Sigmoid colon (tissue), 7 donors: ENCODE data around the gene GRID1. TPM values are rescaled to one million over a fixed set of nuclear protein-coding genes. Genes with fewer than 3 reads are reported as not detected.

Experiments used
- DNase-seq: peaks from one replicate; pipeline ENCODE4 v3.0.0-alpha.2; 2019
- H3K27ac ChIP-seq, 4 donors: fragments of 200-600 bp; sonication (generic); one replicate each; pipeline ENCODE4 v1.5.1; 2016 to 2019; ENCODE audit warnings: mild to moderate bottlenecking in 1 of 4
- H3K27me3 ChIP-seq, 3 donors: fragments of 200-600 bp; sonication (generic); one replicate each; pipeline ENCODE4 v1.5.1; 2019; ENCODE audit warnings: mild to moderate bottlenecking in 1 of 3
- H3K36me3 ChIP-seq, 4 donors: fragments of 200-600 bp; sonication (generic); one replicate each; pipeline ENCODE4 v1.5.1; 2016 to 2019
- H3K4me1 ChIP-seq, 4 donors: fragments of 200-600 bp; sonication (generic); one replicate each; pipeline ENCODE4 v1.5.1; 2017 to 2019
- H3K4me3 ChIP-seq, 4 donors: fragments of 200-600 bp; sonication (generic); one replicate each; pipeline ENCODE4 v1.5.1; 2017 to 2019; ENCODE audit warnings: mild to moderate bottlenecking in 2 of 4, moderate library complexity in 1 of 4
- H3K9me3 ChIP-seq, 4 donors: fragments of 200-600 bp in 3 of 4; sonication (generic) in 3 of 4; one replicate each; pipeline versions ENCODE4 v1.5.1 to v1.6.1; 2013 to 2019
- EP300 ChIP-seq, 4 donors: sonication (generic); formaldehyde crosslinking; IDR thresholded peaks; one replicate each; pipeline ENCODE4 v1.6.1; 2017; ENCODE audit warnings: antibody characterized with exemption in 4 of 4
- POLR2A ChIP-seq, 2 donors: fragments of 450-650 bp; IDR thresholded peaks; one replicate each; pipeline ENCODE4 v1.6.1; 2016; ENCODE audit warnings: antibody characterized with exemption in 2 of 2, mild to moderate bottlenecking in 2 of 2, moderate library complexity in 2 of 2
- POLR2AphosphoS5 ChIP-seq, 4 donors: sonication (generic); formaldehyde crosslinking; IDR thresholded peaks; one replicate each; pipeline ENCODE4 v1.6.1; 2017; ENCODE audit warnings: antibody characterized with exemption in 4 of 4
- WGBS, 2 donors: extraction: QIAGEN DNeasy Blood & Tissue Kit; methylation state at CpG; one replicate each; pipeline ENCODE4 v1.1.7; 2013; 5-methylcytosine and 5-hydroxymethylcytosine counted together
- intact Hi-C: fragments of 100-400 bp; cut with DNase I; formaldehyde crosslinking; loops from one replicate; pipeline ENCODE4 v1.15.1; 2023
- polyA plus RNA-seq, 3 donors: library from polyadenylated mRNA; stranded (reverse); fragments of 200-250 nt; gene quantifications; one replicate each; pipeline ENCODE4 v1.2.3, GENCODE V29; 2013
- total RNA-seq, 4 donors: library from RNA; depleted of rRNA; stranded (reverse); fragments of >200 nt; gene quantifications; one replicate each; pipeline ENCODE4 v1.1.0, GENCODE V29; 2016
- TF ChIP-seq, protein P1 (sequence below), 4 experiments: fragments of 450-650 bp in 3 of 4; fragments of 200-600 bp in 1 of 4; IDR thresholded peaks; one replicate each; pipeline ENCODE4 v1.5.1; 2016 to 2019; ENCODE audit warnings: antibody characterized with exemption in 4 of 4, mild to moderate bottlenecking in 3 of 4, moderate library complexity in 2 of 4
- donor health status: healthy with polysubstance abuse.
- donor health status: Bipolar disorder and iron deficiency.
- donor health status: healthy.

The GRID1 gene
- total and polyA plus RNA-seq, 7 donors, result 0.66 to 4.7 (median 1.1) TPM; not detected in 2

DNA sequence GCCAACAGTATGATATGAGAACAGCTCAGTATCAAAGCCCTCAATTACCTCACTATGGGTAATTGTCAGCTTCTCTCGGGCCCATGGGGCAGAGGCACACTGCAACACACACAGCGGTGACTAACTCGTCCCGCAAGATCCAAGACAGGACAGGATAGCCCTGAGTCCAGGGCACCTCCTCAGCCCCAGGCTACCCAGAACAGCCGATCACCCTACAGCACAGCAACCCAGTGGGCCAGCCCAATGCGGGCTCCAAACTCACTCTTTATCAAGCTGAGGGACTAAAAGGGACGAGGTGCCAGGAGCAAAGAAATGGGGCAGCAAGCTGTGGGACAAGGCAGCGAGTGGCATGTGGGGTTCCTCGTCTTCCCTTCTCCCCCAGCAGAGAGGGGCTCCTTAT, 765.1 kb downstream of the GRID1 start:
- DNase-seq, result no peak
- TF ChIP-seq POLR2AphosphoS5 (IDR thresholded peaks at IDR 0.05) (no peak), POLR2A (IDR thresholded peaks at IDR 0.05) (no peak), EP300 (IDR thresholded peaks at IDR 0.05) (no peak)
- TF ChIP-seq, protein P1, sequence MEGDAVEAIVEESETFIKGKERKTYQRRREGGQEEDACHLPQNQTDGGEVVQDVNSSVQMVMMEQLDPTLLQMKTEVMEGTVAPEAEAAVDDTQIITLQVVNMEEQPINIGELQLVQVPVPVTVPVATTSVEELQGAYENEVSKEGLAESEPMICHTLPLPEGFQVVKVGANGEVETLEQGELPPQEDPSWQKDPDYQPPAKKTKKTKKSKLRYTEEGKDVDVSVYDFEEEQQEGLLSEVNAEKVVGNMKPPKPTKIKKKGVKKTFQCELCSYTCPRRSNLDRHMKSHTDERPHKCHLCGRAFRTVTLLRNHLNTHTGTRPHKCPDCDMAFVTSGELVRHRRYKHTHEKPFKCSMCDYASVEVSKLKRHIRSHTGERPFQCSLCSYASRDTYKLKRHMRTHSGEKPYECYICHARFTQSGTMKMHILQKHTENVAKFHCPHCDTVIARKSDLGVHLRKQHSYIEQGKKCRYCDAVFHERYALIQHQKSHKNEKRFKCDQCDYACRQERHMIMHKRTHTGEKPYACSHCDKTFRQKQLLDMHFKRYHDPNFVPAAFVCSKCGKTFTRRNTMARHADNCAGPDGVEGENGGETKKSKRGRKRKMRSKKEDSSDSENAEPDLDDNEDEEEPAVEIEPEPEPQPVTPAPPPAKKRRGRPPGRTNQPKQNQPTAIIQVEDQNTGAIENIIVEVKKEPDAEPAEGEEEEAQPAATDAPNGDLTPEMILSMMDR (IDR thresholded peaks at IDR 0.05), result no peak
- Histone ChIP-seq H3K27me3 (no peaks in the 10 kb centered on the region), H3K36me3 (no peaks in the 10 kb centered on the region), H3K9me3 (no peaks in the 10 kb centered on the region), H3K4me3 (no peak overlapping the region), H3K27ac (no peak overlapping the region), H3K4me1 (no peaks in the 10 kb centered on the region)
- 92 to 94% methylated on average over 9 of the region's 9 CpGs for WGBS, 2 donors
- intact Hi-C loops, result no loop called here

DNA sequence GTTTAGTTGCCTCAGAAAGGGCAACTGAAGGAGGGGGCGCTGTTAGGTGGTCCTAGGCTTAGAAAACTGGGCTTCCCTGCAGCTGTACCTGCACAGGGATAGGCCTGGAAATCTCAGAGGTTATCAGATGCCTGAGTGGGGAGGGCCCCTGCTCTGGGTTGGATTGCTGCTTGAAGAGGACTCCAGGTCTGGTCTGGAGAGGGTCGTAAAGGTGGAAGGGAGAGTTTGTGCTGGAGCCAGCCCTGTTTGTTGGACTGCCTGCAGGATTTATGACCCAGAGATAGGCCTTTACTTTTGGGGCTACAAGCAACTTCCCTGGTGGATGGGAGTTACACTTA, 765.9 kb downstream of the GRID1 start:
- DNase-seq, result no peak
- 64 to 78% methylated on average over 2 of the region's 2 CpGs for WGBS, 2 donors
- intact Hi-C loops, result no loop called here
- H3K4me3 ChIP-seq, result no peak overlapping the region
- H3K9me3 ChIP-seq, result no peaks in the 10 kb centered on the region
- no peaks in the 10 kb centered on the region for H3K4me1 ChIP-seq
- no peak overlapping the region for H3K27ac ChIP-seq
- H3K27me3 ChIP-seq, result no peaks in the 10 kb centered on the region
- TF ChIP-seq POLR2A (IDR thresholded peaks at IDR 0.05), result no peak
- TF ChIP-seq EP300 (IDR thresholded peaks at IDR 0.05), result no peak
- TF ChIP-seq POLR2AphosphoS5 (IDR thresholded peaks at IDR 0.05), result no peak
- no peaks in the 10 kb centered on the region for H3K36me3 ChIP-seq

DNA sequence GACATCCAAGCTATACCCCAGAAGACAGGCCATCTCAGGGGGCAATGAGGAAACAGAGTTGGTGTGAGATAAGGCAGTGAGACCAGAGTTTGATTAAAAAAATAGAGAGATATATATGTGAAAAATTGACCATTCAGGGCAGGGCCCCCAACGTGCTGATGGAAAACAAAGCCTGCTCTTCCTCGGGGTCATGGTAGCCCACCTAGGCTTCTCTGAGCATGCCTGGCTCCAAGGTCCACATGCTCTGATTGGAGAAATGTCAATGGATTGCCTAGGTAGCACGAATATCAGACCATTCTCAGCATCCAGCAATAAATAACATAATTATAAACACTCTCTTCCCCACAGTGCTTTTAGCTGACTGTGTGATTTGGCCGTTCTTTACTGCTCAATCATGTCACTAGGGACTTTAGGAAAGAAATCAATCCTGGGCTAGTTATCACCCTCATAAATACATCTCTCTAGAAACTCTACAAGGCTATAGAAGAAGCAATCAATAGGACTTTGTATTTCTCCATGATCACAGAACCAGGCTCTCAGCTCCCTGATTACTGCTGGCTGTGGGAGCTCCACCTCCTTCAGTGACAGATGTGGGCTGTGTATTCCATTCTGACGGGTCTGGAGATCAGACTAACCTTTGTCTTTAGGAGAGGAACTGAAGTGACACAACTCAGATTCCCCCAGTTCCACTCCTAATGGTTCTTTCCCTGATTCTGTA, 766.4 kb downstream of the GRID1 start:
- Histone ChIP-seq H3K4me1 (no peaks in the 10 kb centered on the region), H3K4me3 (no peak overlapping the region), H3K27ac (no peak overlapping the region), H3K27me3 (no peaks in the 10 kb centered on the region), H3K9me3 (no peaks in the 10 kb centered on the region), H3K36me3 (no peaks in the 10 kb centered on the region)
- 67 to 68% methylated on average over 5 of the region's 5 CpGs for WGBS, 2 donors
- intact Hi-C loops, result no loop called here
- no peak for TF ChIP-seq POLR2AphosphoS5 (IDR thresholded peaks at IDR 0.05)
- no peak for DNase-seq

DNA sequence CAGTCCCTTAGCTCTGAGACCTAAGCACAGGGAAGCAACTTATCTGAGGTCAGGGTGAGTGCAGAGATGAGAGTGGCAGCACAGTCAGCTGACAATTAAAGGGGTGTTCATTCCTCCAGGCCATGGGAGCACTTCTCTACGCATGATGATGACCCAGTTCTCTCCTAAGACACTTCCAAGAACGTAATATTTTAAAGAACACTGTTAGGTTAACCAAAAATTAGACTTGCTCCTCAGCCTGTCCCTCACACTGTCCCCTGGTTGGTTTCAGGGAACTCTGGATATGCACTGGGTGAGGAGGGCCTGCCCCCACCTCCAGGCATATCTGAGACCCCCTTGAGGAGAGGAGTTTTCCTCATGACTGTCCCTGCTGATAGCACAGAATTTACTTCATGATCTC, 767.5 kb downstream of the GRID1 start:
- 91 to 96% methylated on average over 2 of the region's 2 CpGs for WGBS, 2 donors
- no peak for TF ChIP-seq POLR2A (IDR thresholded peaks at IDR 0.05)
- TF ChIP-seq, protein P1 (IDR thresholded peaks at IDR 0.05), result no peak
- no peak for TF ChIP-seq POLR2AphosphoS5 (IDR thresholded peaks at IDR 0.05)
- TF ChIP-seq EP300 (IDR thresholded peaks at IDR 0.05), result no peak
- no peaks in the 10 kb centered on the region for H3K36me3 ChIP-seq
- intact Hi-C loops, result no loop called here
- no peak for DNase-seq
- no peak overlapping the region for H3K4me3 ChIP-seq
- no peaks in the 10 kb centered on the region for H3K9me3 ChIP-seq
- no peak overlapping the region for H3K27ac ChIP-seq
- H3K4me1 ChIP-seq, result no peaks in the 10 kb centered on the region
- no peaks in the 10 kb centered on the region for H3K27me3 ChIP-seq

DNA sequence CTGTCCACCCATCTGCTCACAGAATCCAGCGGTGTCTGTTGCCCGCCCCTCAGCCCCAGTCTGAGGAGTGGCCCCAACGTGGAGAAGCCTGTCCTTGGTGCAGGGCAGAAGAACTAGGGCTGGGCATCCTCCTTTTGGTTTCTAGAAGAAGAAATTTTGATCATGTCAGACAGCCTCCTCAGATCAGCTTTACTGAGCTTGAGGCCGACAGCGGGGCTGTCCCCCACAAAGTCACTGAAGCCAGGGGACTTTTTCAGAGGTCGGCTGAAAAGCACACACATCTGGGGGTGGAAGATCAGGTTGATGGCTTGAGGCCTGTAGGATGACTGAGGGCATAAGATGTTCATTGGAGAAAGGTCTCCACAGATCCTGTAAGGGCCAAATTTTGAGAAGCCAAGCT, 767.9 kb downstream of the GRID1 start:
- Histone ChIP-seq H3K27ac (no peak overlapping the region), H3K4me3 (no peak overlapping the region), H3K9me3 (no peaks in the 10 kb centered on the region), H3K27me3 (no peaks in the 10 kb centered on the region), H3K4me1 (no peaks in the 10 kb centered on the region), H3K36me3 (no peaks in the 10 kb centered on the region)
- intact Hi-C loops, result no loop called here
- WGBS, 2 donors, result 84 to 85% methylated on average over 6 of the region's 6 CpGs
- DNase-seq, result no peak
- no peak for TF ChIP-seq POLR2A (IDR thresholded peaks at IDR 0.05)
- TF ChIP-seq, protein P1 (IDR thresholded peaks at IDR 0.05), result no peak
- no peak for TF ChIP-seq EP300 (IDR thresholded peaks at IDR 0.05)
- no peak for TF ChIP-seq POLR2AphosphoS5 (IDR thresholded peaks at IDR 0.05)

DNA sequence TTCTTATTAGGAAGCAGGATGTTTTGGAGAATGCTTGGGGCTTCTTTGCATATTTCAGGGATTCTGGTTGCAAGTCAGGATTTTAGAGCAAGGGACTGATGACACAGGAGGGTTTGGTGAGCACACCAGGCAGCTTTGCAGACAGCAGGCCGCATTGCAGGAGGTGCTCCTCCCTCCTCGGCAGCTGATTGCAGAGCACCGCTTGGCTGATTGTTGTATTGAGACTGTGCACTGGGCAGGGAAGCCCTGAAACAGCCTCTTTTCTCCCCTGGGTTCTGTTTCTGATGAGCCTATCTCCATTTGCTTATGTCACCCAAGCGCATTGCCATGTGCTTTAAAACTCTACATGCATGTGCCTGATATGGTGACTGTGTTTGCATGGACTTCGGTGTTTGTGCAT, 769.6 kb downstream of the GRID1 start:
- no peaks in the 10 kb centered on the region for H3K9me3 ChIP-seq
- H3K36me3 ChIP-seq, result no peaks in the 10 kb centered on the region
- H3K4me3 ChIP-seq, result no peak overlapping the region
- no peak overlapping the region for H3K27ac ChIP-seq
- no peaks in the 10 kb centered on the region for H3K27me3 ChIP-seq
- intact Hi-C loops, result no loop called here
- TF ChIP-seq POLR2A (IDR thresholded peaks at IDR 0.05), result no peak
- no peak for TF ChIP-seq EP300 (IDR thresholded peaks at IDR 0.05)
- TF ChIP-seq, protein P1 (IDR thresholded peaks at IDR 0.05), result no peak
- WGBS, 2 donors, result 91% methylated on average over 5 of the region's 5 CpGs
- DNase-seq, result no peak
- H3K4me1 ChIP-seq, result no peaks in the 10 kb centered on the region
